Middle frontal gyrus (tissue), 1 donor: ENCODE measurements around the gene APBA2.

Experiments used
- DNase-seq: peaks from one replicate; pipeline ENCODE4 v3.0.0-alpha.2; 2015; ENCODE audit warnings: low spot score; ENCODE audit errors: extremely low spot score

Gene APBA2

GRCh38 chr15:29115093-29115991 lies 229.6 kb downstream of the APBA2 start:
- DNase-seq: no peak

DNA sequence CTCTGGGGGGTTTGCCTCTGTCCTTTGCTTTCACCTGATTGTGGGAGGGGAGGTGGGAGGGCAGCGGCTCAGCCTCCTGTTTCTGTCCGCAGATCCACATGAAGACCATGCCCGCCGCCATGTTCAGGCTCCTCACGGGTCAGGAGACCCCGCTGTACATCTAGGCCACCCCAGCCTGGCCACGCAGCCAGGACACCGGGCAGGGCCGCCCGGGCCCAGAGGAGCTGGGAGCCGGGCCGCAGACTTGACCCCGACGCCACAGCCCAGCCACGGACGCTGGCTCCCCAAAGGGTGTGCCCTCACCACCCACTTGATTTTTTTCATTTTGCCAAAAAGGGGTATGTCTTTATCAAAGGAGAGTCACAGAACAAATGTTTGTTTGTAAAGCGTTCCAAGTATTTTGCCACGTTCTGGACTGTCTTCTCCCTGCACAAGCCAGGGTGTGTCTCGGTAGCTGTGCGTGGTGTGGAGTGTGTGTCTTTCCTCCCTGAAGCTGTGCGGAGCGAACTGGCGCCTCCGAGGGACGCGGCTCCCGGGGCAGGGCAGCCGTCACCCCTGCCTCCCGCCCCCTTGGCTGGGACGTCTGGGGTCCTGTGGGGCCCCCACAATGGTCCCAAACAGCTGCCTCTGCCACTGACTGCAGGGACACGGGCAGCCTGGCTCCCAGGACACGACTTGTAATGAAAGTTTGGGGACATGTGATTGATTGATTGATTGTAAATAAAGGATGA lies 231.4 kb downstream of the APBA2 start:
- DNase-seq: no peak

- DNase-seq: no peak
Observed at GRCh38 chr15:29117778-29118177, 232.0 kb downstream of the APBA2 start.

- no peak for DNase-seq
Observed at GRCh38 chr15:29119847-29120246, 234.1 kb downstream of the APBA2 start.

GRCh38 chr15:29120593-29121368 lies 235.0 kb downstream of the APBA2 start:
- DNase-seq: no peak

DNA sequence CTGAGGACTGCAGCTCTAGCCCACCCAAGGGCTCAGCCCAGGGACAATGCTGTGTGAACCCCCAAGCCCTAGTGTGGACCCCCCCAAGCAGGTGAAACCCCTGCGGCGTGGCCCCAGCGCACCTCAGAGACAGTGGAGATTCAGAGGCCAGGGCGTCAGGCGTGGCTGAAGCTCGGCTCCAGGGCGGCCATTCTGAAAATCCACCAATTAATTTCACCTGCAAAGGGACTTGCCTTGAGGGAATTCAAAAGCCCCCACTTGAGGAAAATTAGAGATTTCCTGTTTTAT lies 235.5 kb downstream of the APBA2 start:
- no peak for DNase-seq

DNA sequence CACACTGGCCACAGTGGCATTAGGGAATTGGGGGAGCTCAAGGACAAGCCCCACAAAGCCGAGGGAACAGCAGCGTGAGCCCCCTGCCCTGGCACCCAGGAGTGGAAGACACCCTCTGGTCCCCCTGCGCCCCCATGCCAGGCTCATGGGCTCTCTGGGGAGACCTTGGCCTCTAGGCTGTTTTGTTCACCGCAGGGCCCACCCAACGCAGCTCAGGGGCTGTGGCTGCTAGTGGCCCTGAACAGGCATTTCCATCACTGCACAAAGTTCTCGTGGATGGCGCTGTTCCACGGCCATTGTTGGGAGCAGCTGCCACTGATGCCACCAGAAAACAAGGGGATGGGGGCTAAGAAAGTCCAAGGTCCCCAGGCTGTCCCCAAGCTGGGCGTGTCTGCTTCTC lies 236.1 kb downstream of the APBA2 start:
- no peak for DNase-seq

GRCh38 chr15:29122506-29122905 lies 236.7 kb downstream of the APBA2 start:
- no peak for DNase-seq

DNA sequence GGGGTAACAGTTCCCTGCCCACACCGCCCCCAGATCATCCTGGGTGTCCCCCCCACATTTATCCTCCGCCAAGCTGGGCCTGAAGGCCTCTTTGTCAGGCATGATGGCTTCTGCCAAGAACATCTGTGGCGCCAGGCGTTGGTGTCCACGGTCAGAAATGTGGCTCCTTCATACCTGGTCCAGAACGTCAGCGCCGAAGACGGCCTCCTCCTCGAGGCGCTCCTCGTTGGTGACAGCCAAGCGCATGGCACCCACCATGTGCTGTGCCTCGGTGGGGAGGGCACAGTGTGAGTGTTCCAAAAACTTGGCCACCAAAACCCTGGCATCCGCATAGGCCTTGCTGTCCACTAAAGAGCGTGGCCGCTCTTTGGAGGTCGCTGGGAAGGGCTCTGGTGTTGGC lies 237.4 kb downstream of the APBA2 start:
- no peak for DNase-seq

- DNase-seq: no peak
Observed at GRCh38 chr15:29123991-29124390, 238.2 kb downstream of the APBA2 start.

DNA sequence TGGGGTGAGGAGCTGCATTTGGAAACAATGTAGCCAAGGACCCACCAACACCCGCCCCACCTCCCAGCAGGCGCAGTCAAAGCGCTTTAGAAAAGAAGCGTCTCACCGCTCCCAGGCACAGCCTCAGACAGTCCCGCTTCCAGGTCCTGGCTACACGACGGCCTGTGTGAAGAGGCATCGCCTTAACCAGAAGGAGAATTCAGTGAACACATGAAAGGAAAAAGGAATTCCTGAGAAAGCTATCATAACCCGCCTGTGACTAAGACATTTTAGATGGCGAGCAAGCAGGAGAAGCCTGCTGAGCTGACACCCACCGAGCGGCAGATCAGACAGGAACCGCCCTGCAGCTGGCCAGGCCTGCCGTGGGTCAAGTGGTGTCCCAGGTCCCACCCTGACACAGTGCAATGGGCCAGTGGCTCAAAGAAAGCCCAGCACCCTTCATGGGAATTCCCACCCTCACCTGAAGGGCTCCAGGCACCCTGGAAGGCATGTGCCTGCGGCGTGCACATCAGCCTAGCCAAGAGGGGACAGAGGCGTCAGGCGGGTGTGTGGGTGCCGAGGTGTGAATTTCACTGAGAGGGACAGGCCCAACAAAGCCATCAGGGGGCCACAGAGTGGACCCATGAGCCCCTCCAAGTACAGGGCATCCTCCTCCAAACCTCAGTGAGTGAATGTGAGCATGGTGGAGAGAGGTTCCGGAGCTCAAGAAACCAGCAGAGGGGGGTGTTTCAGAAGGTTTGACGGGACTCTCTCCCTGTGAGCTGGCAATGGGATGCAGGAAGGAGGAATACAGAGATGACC lies 239.0 kb downstream of the APBA2 start:
- no peak for DNase-seq

DNA sequence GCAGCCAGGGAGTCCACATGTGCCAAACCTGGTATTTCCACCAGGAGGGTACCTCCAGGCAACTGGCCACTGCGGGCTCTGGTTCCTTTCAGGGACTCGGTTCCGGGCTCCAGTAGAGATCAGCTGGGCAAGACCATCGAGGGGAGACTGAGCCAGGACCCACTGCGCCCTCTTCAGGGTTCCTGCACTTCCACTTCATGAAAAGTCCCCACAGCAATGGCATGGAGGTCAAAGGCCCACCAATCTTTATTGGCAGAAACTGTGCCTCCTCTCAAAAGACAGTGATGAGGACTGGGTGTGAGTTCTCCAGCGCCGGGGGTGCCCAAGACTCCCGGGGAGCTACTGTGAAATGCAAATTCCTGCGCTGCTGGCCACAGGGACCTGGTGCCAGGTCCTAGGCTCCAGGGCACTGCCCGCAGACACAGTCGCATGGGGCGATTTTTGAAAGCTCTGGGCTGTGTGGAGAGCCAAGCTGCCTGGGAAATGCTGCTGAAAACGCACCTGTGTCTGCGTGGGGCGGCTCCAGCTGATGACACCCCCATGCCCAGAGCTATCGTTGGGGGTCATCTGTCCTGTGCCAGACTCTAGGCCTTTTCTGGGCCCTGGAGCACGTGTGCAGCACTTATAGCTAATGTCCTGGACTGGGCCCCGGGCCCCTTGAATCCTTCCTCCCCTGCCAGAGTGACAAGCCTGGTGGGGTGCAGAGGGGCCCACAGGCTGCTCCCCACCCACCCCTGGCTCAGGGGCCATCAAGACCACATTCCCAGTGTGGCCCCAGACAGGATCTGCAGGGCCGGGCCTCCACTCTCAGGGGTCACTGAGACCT lies 239.8 kb downstream of the APBA2 start:
- no peak for DNase-seq

DNA sequence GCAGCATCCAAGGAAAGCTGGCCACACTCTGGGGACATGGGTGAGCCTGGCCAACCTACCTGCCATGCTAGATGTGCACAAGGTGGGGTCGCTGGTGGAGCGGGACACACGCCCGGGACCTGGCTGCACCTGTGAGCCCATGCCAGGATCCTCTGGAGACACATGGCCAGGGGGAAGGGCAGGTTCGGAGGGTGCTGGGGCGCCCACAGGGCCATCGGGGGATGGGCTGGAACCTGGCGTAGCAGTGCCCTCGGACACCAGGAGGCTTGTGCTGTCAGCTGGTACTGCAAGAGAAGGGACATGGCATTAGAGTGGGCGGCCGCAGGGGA lies 240.4 kb downstream of the APBA2 start:
- no peak for DNase-seq

DNA sequence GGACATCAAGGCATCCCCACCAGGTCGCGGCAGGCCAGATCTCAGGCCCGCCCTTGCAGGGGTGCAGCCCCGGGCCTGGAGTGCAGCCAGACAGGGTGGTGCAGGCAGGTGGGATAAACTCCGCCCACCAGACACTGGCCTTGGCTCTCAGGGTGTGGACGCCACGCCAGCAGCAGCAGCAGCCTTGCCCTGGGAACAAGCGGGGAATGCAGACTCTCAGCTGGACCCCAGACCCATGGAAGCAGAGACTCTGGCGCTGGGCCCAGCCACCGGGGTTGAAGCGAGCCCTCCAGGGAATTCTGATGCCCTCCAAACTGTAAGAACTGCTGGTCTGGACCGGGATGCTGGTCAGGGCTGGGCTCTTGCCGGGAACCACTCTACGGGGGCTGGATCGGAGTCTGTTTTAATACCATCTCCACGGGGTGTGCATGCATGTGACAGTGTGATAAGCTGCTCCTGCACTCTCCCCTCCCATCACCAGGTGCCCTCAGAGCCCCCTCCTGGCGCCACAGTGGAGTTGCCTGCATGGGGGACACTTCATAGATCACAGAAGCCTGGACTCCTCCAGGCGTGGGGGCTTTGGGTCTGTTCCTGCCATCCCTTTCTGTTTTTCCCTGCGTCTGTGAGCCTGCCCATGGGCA lies 241.2 kb downstream of the APBA2 start:
- no peak for DNase-seq

- DNase-seq: no peak
Observed at GRCh38 chr15:29127506-29128430, 242.0 kb downstream of the APBA2 start.

DNA sequence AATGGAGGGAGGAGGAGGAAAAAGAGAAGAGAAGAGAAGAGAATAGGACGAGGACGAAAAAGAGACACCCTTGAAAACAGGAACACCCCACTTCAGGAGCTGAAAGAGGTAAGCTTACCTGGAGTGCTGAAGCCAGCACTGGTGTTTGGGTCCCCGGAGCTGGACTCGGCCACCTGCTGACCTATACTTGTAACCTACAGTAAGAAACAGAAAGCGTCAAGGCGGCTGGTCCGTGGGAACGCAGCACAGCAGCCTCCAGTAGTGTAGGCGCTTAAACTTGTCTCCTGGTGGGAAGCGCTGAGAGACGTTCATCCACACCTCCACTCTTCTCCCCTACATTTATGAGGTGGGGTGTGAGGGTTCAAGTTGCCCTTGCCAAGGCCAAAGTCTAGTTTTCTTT lies 242.9 kb downstream of the APBA2 start:
- no peak for DNase-seq

GRCh38 chr15:29129221-29129620 lies 243.4 kb downstream of the APBA2 start:
- DNase-seq: no peak

DNA sequence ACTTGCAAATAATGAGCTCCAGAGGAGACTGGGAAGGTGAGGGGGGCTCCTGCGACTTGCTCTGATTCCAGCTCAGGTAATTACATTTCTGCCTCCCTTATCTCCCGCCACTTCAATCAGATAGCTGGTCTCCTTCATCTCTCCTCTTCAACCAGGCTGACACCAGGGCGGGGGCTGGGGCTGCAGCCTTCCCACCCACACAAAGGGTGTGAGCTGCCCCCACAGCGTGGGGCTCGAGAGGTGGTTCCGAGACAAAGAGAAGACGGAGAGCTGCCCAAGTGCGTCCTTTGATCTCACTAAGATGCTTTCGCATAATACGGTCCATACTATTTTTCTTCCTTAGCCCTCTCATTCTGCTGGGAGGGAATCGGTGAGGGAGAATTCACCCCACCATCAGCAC lies 244.2 kb downstream of the APBA2 start:
- no peak for DNase-seq

DNA sequence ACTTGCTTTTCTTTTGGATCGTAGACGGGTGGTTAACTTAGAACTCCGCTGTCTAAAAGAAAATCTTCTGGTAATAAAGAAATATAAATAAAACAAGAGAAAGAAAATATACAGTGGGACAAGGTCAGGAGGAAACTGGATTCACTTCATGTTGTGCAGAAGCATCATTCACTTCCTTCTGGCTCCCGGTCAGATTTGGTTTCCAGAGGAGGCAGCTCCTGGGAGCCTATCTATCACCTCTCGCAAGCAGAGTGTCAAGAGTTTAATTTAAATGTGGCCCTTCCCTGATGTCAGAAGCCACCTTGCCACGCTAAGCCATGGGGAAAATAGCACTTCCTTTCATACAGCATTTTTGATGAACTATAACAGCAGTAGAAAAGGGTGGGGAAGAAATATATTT lies 244.7 kb downstream of the APBA2 start:
- no peak for DNase-seq
